ENCODE data around the gene SF3B5. TPM values are rescaled to one million over a fixed set of nuclear protein-coding genes. Genes with fewer than 3 reads are reported as not detected.

The SF3B5 gene
- total and polyA plus RNA-seq, 2 of the 8 experiments (the other 6 are each of a cell fraction or from before 2014, with no cell fraction given), result 195 to 588 TPM

DNA sequence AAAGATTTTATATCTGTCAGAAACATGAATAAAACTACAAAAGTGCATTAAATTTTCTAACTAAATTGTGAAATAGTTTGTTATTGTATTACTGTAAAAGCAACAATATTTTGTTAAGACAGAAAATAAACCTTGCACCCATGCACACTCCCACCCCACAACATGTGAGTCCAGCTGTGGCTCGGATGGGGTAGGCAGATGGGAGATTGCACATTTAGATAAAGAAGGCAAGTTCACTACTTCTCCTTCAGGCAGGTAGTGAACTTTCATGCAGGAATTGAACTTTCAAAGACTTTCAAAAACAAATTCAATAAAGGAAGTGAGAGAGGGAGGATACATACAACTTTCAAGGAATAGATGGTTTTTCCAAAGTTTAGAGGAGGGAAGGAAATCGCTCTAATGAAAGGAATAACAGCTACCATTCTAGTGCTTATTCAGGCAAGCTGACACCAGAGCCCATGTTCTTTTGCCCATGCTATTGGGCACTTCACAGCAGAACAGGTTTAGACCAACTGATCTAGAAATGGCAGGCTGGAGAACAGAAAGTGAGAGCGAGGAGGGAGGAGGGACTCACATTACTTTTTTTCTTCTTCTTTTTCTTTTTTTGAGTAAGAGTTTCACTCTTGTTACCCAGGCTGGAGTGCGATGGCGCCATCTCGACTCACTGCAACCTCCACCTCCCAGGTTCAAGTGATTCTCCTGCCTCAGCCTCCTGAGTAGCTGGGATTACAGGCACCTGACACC, 28.5 kb downstream of the SF3B5 start:
- no peaks in the 10 kb centered on the region for H3K79me2 ChIP-seq (ENCODE audit: control insufficient read depth in 1 of 2, insufficient read depth in 2 of 2, low read length in 2 of 2)
- POLR2A ChIA-PET (ENCODE audit: partially characterized antibody), result interaction anchor here (1.7 kb wide), 1 partner anchor 94 kb away, joined by 3 read pairs; no protein-coding TSS in a partner anchor
- no peaks in the 10 kb centered on the region for H3K79me1 ChIP-seq (ENCODE audit: low read depth, low read length)
- H2BK20ac ChIP-seq (ENCODE audit: low read length), result no peak overlapping the region
- no peak overlapping the region for H3K4ac ChIP-seq (replicated peaks; ENCODE audit: insufficient read length, low read depth, low read length)
- no peak overlapping the region for H4K91ac ChIP-seq (replicated peaks; ENCODE audit: insufficient read length, low read length)
- H3K14ac ChIP-seq (ENCODE audit: insufficient read length), result no peak overlapping the region
- H2BK120ac ChIP-seq (replicated peaks; ENCODE audit: low read depth, low read length), result no peak overlapping the region
- 85% methylated on average over 6 of the region's 6 CpGs; no CpG with 5 or more reads in 1 of the 2 experiments for WGBS, 2 experiments (ENCODE audit: extremely low coverage in 1 of 2, insufficient coverage in 1 of 2, insufficient read length in 1 of 2, insufficient replicate concordance in 2 of 2, low coverage in 1 of 2, low lambda C conversion rate in 2 of 2, missing lambda C conversion rate in 1 of 2)
- peaks cover 15% of the 10 kb centered on the region; the same call in 1 of the 2 replicates for H3K23me2 ChIP-seq (ENCODE audit: low read depth, low read length)
- H3K4me2 ChIP-seq (ENCODE audit: insufficient read depth in 1 of 2, low read depth in 2 of 2, low read length in 2 of 2), result no peak overlapping the region
- H3K4me3 ChIP-seq (ENCODE audit: extremely low read depth in 1 of 4, insufficient read depth in 2 of 4, low read depth in 3 of 4, low read length in 4 of 4), result no peak overlapping the region
- H4K20me1 ChIP-seq (replicated peaks in 1 of 2; ENCODE audit: control insufficient read depth in 1 of 2, insufficient read depth in 2 of 2, low read length in 2 of 2), result peaks cover 0 to 3% of the 10 kb centered on the region in 2 experiments
- H3K27me3 ChIP-seq (replicated peaks in 1 of 4; ENCODE audit: control insufficient read depth in 3 of 4, extremely low read depth in 1 of 4, insufficient read depth in 3 of 4, low read length in 3 of 4), result peaks cover 26 to 52% (median 43%) of the 10 kb centered on the region in 4 experiments
- H4K5ac ChIP-seq (ENCODE audit: insufficient read length, low read depth, low read length), result no peak overlapping the region
- DNase-seq (ENCODE audit: low read depth in 1 of 2, low spot score in 2 of 2), result no peak
- H2AFZ ChIP-seq (ENCODE audit: low read length), result no peak overlapping the region
- H3K23ac ChIP-seq (ENCODE audit: insufficient read length), result no peak overlapping the region
- no peak overlapping the region for H3K9ac ChIP-seq (replicated peaks in 1 of 4; ENCODE audit: extremely low read depth in 1 of 4, low read depth in 3 of 4, low read length in 3 of 4)
- no peak overlapping the region for H2BK12ac ChIP-seq (ENCODE audit: low read depth, low read length)
- no peak overlapping the region for H2AK5ac ChIP-seq (ENCODE audit: low read depth, low read length)
- H2BK15ac ChIP-seq (ENCODE audit: low read length), result no peak overlapping the region
- H2BK5ac ChIP-seq (ENCODE audit: low read depth, low read length), result no peak overlapping the region
- H3K4me1 ChIP-seq (replicated peaks in 1 of 4; ENCODE audit: control insufficient read depth in 3 of 4, insufficient read depth in 4 of 4, low read length in 3 of 4), result peaks cover 5 to 16% (median 10%) of the 10 kb centered on the region in 4 experiments; a peak in 5 of 7 replicates
- no peak overlapping the region for H4K8ac ChIP-seq (ENCODE audit: extremely low read depth, insufficient read depth, low read length)
- H3K27ac ChIP-seq (ENCODE audit: low read depth, low read length), result no peak overlapping the region
- H3K56ac ChIP-seq (replicated peaks; ENCODE audit: insufficient read length, low read depth, low read length), result no peak overlapping the region
- TF ChIP-seq NANOG (IDR thresholded peaks at IDR 0.05; ENCODE audit: insufficient read depth, low read depth, low read length, poor library complexity, severe bottlenecking) (no peak), ASH2L (IDR thresholded peaks at IDR 0.05; ENCODE audit: low read length) (no peak), TCF12 (IDR thresholded peaks at IDR 0.05; ENCODE audit: low read depth, low read length) (no peak), EZH2 (IDR thresholded peaks at IDR 0.05; ENCODE audit: low read depth, low read length, severe bottlenecking) (no peak), YY1 (IDR thresholded peaks at IDR 0.05; ENCODE audit: low read depth, low read length) (no peak), CEBPB (IDR thresholded peaks at IDR 0.05; ENCODE audit: low read depth, low read length) (no peak), MAFK (IDR thresholded peaks at IDR 0.05; ENCODE audit: low read depth, low read length) (no peak)
- TF ChIP-seq, protein P1, sequence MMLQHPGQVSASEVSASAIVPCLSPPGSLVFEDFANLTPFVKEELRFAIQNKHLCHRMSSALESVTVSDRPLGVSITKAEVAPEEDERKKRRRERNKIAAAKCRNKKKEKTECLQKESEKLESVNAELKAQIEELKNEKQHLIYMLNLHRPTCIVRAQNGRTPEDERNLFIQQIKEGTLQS (IDR thresholded peaks at IDR 0.05; ENCODE audit: insufficient read depth, low read depth, low read length), result no peak
- H3K18ac ChIP-seq (ENCODE audit: extremely low read depth, low read length), result no peak overlapping the region
- H3K36me3 ChIP-seq (ENCODE audit: control insufficient read depth in 2 of 4, insufficient read depth in 4 of 4, low read length in 3 of 4), result no peaks in the 10 kb centered on the region
- CTCF ChIA-PET (ENCODE audit: partially characterized antibody), result interaction anchor here (0.6 to 1.0 kb wide), 2 partner anchors 125 to 890 kb away, joined by 3 to 4 read pairs; no protein-coding TSS in a partner anchor
- no peak for FAIRE-seq
- no peaks in the 10 kb centered on the region for H3K9me3 ChIP-seq (ENCODE audit: insufficient read depth in 2 of 2, low read depth in 1 of 2, low read length in 1 of 2)
